ENCODE data around the gene KIF18A. TPM values are rescaled to one million over a fixed set of nuclear protein-coding genes. Genes with fewer than 3 reads are reported as not detected.
A peak's percentile ranks its signal among the peaks of the same experiment; 100 is the strongest.

The KIF18A gene
- total RNA-seq, 1 experiment from 2014 or later = 29.9 TPM

DNA sequence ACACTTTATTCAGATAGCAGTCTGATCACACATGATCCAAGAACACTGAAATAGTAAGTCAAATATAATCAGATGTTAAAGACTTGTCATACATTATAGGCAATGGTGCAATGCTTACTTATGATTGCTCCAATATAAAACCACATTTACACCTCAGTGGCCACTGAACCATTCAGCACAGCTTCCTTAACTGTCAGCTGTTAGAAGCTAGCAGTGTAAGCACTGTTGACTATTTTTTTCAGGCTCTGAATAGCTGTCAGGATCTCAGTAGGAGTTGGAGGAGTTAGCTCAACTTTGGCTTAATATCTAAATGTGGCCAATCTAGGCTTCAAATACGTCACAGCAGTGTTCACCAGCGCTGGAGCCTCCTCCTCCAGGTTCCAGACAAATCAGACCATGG, 36.9 kb upstream of the KIF18A start:
- peaks cover 5% of the 10 kb centered on the region for H3K9me3 Mint-ChIP-seq (ENCODE audit: low read depth, unreplicated experiment)
- no TSS peak for BruUV-seq (replicated peaks)
- H3K36me3 Mint-ChIP-seq (ENCODE audit: insufficient read depth, unreplicated experiment) = peaks cover under 1% of the 10 kb centered on the region
- no peak overlapping the region for H3K4me3 Mint-ChIP-seq (ENCODE audit: low read depth, unreplicated experiment)
- no peak overlapping the region for H3K27ac Mint-ChIP-seq (ENCODE audit: unreplicated experiment)
- TF ChIP-seq, protein P1, sequence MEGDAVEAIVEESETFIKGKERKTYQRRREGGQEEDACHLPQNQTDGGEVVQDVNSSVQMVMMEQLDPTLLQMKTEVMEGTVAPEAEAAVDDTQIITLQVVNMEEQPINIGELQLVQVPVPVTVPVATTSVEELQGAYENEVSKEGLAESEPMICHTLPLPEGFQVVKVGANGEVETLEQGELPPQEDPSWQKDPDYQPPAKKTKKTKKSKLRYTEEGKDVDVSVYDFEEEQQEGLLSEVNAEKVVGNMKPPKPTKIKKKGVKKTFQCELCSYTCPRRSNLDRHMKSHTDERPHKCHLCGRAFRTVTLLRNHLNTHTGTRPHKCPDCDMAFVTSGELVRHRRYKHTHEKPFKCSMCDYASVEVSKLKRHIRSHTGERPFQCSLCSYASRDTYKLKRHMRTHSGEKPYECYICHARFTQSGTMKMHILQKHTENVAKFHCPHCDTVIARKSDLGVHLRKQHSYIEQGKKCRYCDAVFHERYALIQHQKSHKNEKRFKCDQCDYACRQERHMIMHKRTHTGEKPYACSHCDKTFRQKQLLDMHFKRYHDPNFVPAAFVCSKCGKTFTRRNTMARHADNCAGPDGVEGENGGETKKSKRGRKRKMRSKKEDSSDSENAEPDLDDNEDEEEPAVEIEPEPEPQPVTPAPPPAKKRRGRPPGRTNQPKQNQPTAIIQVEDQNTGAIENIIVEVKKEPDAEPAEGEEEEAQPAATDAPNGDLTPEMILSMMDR (IDR thresholded peaks at IDR 0.05; ENCODE audit: unreplicated experiment) = no peak
- CTCF ChIA-PET = no interaction called here
- no peaks in the 10 kb centered on the region for H3K27me3 Mint-ChIP-seq (ENCODE audit: unreplicated experiment)
- intact Hi-C loops (cut with micrococcal nuclease; ENCODE audit: unreplicated experiment) = no loop called here
- DNase-seq = no peak
- H3K4me1 Mint-ChIP-seq (ENCODE audit: low read depth, unreplicated experiment) = peaks cover 32% of the 10 kb centered on the region

DNA sequence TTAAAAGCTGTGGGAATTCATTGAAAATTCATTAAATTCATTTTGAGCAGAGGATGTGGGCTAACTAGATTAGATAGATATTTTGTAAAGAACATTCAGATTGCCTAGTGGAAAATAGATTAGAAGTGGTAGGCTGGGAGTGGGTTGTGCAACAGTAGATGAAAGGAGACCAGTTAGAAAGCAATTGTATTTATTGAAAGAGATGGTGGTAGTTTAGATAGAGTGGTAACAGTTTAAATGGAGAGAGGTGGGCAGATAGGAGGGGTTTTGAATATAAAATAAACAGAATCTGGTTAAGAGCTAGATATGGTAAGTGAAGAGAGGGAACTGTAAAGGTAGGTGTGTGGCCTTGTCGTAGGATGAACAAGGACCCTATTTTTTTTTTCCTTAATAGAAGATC, 34.8 kb upstream of the KIF18A start:
- TF ChIP-seq, protein P1 (IDR thresholded peaks at IDR 0.05; ENCODE audit: unreplicated experiment) = no peak
- Mint-ChIP-seq H3K27ac (ENCODE audit: unreplicated experiment) (no peak overlapping the region), H3K9me3 (ENCODE audit: low read depth, unreplicated experiment) (peaks cover 5% of the 10 kb centered on the region), H3K4me3 (ENCODE audit: low read depth, unreplicated experiment) (no peak overlapping the region), H3K4me1 (ENCODE audit: low read depth, unreplicated experiment) (peaks cover 23% of the 10 kb centered on the region), H3K36me3 (ENCODE audit: insufficient read depth, unreplicated experiment) (peaks cover 9% of the 10 kb centered on the region), H3K27me3 (ENCODE audit: unreplicated experiment) (no peaks in the 10 kb centered on the region)
- CTCF ChIA-PET = no interaction called here
- intact Hi-C loops (cut with micrococcal nuclease; ENCODE audit: unreplicated experiment) = no loop called here
- DNase-seq = no peak
- BruUV-seq (replicated peaks) = no TSS peak

DNA sequence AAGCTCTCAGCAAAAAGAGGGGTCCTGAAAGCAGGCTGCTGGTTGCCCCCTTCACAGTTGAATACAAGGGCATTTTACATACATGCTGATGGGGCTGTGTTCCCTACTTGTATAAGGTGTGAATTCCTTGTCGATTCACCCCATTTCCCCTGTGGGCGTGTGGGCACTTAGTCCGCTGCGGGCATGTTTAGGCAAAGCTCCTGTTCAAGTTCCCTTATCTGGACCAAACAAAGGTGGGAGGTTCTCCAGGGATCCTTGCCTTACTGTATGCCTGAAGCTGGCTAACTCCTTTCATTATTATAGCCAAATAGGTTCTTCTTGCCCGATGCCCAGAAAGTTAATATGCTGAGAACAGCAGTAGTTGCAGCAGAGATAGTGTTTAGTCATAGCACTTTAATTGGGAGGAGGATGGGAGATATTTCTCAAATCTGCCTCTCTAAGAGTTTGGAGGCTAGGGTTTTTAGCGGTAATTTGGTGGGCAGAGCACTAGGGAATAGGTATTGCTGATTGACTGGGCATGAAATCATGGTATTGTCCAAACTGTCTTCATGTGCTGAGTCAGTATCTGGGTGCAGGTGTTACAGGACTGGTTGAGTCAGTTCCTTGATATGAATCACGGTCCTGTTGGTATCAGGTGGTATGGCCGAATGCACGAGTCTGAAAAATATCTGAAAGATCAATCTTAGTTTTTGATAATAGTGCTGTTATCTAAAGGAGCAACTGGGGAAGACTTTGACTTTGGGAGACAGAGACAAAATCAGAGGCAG, 32.9 kb upstream of the KIF18A start:
- intact Hi-C loops (cut with micrococcal nuclease; ENCODE audit: unreplicated experiment) = no loop called here
- peaks cover 9% of the 10 kb centered on the region for H3K36me3 Mint-ChIP-seq (ENCODE audit: insufficient read depth, unreplicated experiment)

DNA sequence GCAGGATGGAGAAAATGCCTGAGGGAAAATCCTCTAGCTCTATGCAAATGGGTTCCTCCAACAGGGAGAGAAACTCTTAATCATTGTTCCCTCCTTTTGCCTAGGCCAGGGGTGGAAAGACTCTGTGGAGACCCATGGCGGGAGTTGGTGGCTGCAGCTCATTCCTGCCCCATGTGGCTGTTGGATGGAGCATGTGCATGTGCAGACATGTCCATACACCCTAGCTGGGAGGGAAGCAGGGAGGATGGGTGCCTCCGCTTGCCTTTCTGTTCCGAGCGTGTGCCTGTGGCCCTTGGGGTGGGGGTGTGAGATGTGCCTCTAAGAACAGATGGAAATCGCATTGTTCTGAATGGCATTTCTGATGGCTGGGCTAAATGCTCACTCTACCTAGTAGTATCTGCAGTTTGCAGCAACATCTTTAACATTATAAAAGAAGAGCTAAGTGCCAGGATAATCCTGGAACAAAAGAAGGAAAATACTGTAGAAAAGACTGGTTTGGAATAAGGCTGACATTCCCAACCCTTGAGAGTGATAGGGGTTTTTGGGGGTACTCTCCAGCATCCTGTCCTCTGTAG, 32.0 kb upstream of the KIF18A start:
- Mint-ChIP-seq H3K9me3 (ENCODE audit: low read depth, unreplicated experiment) (peaks cover 7% of the 10 kb centered on the region), H3K27me3 (ENCODE audit: unreplicated experiment) (no peaks in the 10 kb centered on the region), H3K4me3 (ENCODE audit: low read depth, unreplicated experiment) (no peak overlapping the region), H3K36me3 (ENCODE audit: insufficient read depth, unreplicated experiment) (peaks cover 9% of the 10 kb centered on the region), H3K27ac (ENCODE audit: unreplicated experiment) (no peak overlapping the region), H3K4me1 (ENCODE audit: low read depth, unreplicated experiment) (peaks cover 10% of the 10 kb centered on the region)
- no peak for DNase-seq
- intact Hi-C loops (cut with micrococcal nuclease; ENCODE audit: unreplicated experiment) = no loop called here
- CTCF ChIA-PET = no interaction called here
- BruUV-seq (replicated peaks) = no TSS peak
- TF ChIP-seq, protein P1 (IDR thresholded peaks at IDR 0.05; ENCODE audit: unreplicated experiment) = no peak

More for the DNA sequence above, 32.9 kb upstream of the KIF18A start:
- no peak for DNase-seq
- BruUV-seq (replicated peaks) = no TSS peak
- TF ChIP-seq, protein P1 (IDR thresholded peaks at IDR 0.05; ENCODE audit: unreplicated experiment) = no peak
- no peaks in the 10 kb centered on the region for H3K27me3 Mint-ChIP-seq (ENCODE audit: unreplicated experiment)
- H3K27ac Mint-ChIP-seq (ENCODE audit: unreplicated experiment) = peak overlapping the region; percentile 57
- H3K9me3 Mint-ChIP-seq (ENCODE audit: low read depth, unreplicated experiment) = peaks cover 7% of the 10 kb centered on the region
- CTCF ChIA-PET = no interaction called here
- H3K4me3 Mint-ChIP-seq (ENCODE audit: low read depth, unreplicated experiment) = no peak overlapping the region
- H3K4me1 Mint-ChIP-seq (ENCODE audit: low read depth, unreplicated experiment) = peaks cover 10% of the 10 kb centered on the region
